ENCODE data around the gene INSL4. TPM values are rescaled to one million over a fixed set of nuclear protein-coding genes. Genes with fewer than 3 reads are reported as not detected.

Gene INSL4
- under 0.01 TPM in 1 of 2 replicates, not detected in the other for total RNA-seq

DNA sequence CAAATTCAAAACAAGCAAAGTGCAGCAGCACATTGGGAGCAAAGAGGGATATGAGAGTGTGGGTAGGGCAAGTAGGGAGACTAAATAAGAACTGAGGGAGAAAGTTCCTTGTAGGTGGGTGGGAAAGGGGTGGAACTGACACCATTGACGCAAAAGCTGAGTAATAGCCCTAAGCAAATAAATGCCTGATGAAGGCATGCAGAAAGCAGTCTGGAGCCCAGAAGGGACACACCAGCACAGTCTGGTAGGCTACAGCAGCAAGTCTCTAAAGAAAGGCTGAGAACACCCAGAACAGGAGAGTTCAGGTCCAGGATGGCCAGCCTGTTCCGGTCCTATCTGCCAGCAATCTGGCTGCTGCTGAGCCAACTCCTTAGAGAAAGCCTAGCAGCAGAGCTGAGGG lies at the start of gene INSL4:
Gene INSL4, plus strand, starts transcription at position 208 of the 400 bp plus-strand sequence. Its CDS starts 105 bp downstream, at position 313.

DNA sequence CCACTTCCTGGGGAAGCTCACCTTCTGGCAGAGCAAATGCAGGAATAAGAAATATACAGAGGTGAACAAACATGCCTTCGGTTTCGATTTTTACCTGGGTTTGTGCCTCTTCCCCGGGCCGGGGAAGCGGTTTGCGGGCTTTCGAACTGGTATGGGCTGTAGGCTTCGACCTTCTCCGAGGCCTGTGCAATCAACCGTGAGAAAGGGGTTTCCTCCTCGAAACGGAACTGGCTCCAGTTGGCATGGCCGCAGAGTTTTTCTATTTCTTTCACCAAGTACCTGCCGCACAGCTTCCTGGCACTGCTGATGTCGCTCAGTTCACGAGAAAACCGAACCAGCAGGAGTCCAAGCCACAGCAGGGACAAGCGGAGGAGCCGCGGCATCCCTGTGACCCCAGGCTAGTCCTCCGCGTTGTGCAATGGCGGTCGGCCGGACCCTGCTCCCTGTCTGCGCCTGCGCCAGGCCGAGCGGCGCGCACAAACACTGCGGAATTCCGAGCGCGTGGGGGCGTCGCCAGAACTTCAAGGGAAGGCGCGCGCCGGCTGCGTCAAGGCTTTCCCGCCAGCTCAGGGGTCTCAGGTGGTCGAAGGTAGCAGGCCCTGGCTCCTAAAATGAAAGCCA lies 45.9 kb upstream of the INSL4 start, which contains the start of gene INSL6:
Gene INSL6, minus strand, starts transcription at position 420 of the 621 bp plus-strand sequence. Its CDS starts 37 bp downstream, at position 383.

Other genes with a start within 250 kb of the INSL4 start
- 23.3 and 23.4 TPM in 2 replicates for gene JAK2, start 246.1 kb upstream of the INSL4 start, total RNA-seq
- not detected in 2 replicates for gene INSL6, start 45.8 kb upstream of the INSL4 start, total RNA-seq
- not detected in 2 replicates for gene RLN2, start 73.3 kb downstream of the INSL4 start, total RNA-seq
- gene RLN1, start 108.5 kb downstream of the INSL4 start, total RNA-seq, result not detected in 2 replicates
- 16.6 and 16.7 TPM in 2 replicates for gene PLGRKT, start 206.5 kb downstream of the INSL4 start, total RNA-seq
- 2.1 and 2.4 TPM in 2 replicates for gene CD274, start 219.1 kb downstream of the INSL4 start, total RNA-seq

All from aortic smooth muscle cell (primary cell).